ENCODE measurements around the gene MEGF6. TPM values are rescaled to one million over a fixed set of nuclear protein-coding genes. Genes with fewer than 3 reads are reported as not detected.

The MEGF6 gene
- total and polyA plus RNA-seq, 9 of the 15 experiments (the other 6 are each of a cell fraction or from before 2014, with no cell fraction given), result 0.03 to 1.7 (median 0.24) TPM; not detected in 3

DNA sequence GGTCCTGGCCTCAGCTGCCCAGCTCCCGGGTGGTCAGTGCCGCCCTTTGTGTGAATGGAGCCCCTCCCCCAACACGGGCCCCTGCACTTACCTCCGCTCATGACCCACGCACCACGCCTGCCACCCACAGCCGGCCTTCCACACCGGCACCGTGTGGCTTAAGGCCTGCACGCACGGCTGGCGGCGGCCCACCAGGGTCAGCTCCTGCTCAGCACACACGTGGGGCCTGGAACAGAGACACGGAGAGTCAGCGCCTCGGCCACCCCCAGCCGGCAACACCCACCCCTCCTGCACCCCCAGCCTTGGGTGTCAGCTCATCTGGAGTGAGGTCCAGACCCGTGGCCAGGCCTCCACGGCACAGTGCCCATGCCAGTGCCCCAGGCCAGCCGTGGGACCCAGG lies 8.9 kb downstream of the MEGF6 start (continued):
- TF ChIP-seq REST (IDR thresholded peaks at IDR 0.05; ENCODE audit: borderline replicate concordance) (no peak), REST (CRISPR knock-in tag; IDR thresholded peaks at IDR 0.05; ENCODE audit: low read depth) (no peak)

- WGBS (ENCODE audit: insufficient coverage, low coverage, missing lambda C conversion rate), result 15% methylated on average over 16 of the region's 16 CpGs
- Histone ChIP-seq H3K4me1 (replicated peaks in 1 of 2; ENCODE audit: control insufficient read depth in 2 of 2, insufficient read depth in 2 of 2, low read length in 2 of 2) (peaks cover 6 to 61% of the 10 kb centered on the region in 2 experiments; a peak in 3 of 5 replicates), H4K20me1 (replicated peaks; ENCODE audit: control insufficient read depth, insufficient read depth, low read length) (peaks cover 21% of the 10 kb centered on the region), H3K27ac (ENCODE audit: extremely low read depth, low read depth, low read length) (no peak overlapping the region), H3K4me2 (ENCODE audit: insufficient read depth, low read length) (no peak overlapping the region), H3K27me3 (ENCODE audit: control insufficient read depth in 2 of 2, insufficient read depth in 2 of 2, low read length in 2 of 2) (peaks cover 7 to 66% of the 10 kb centered on the region in 2 experiments; a peak in 3 of 5 replicates), H3K9me3 (replicated peaks; ENCODE audit: control insufficient read depth, insufficient read depth, low read depth, low read length) (no peaks in the 10 kb centered on the region), H3K79me2 (ENCODE audit: control insufficient read depth, insufficient read depth, low read length) (no peaks in the 10 kb centered on the region), H3K36me3 (ENCODE audit: control insufficient read depth, insufficient read depth, low read length) (no peaks in the 10 kb centered on the region), H3K9ac (ENCODE audit: insufficient read depth in 1 of 2, low read depth in 2 of 2, low read length in 2 of 2) (peak overlapping the region in 1 of 2 experiments; percentile 39; a peak in 1 of 4 replicates), H3K9me1 (ENCODE audit: control insufficient read depth, insufficient read depth, low read length) (no peaks in the 10 kb centered on the region), H3K4me3 (no peak overlapping the region), H2AFZ (ENCODE audit: low read depth, low read length) (no peak overlapping the region)
- intact Hi-C loops (cut with micrococcal nuclease), result no loop called here
- ATAC-seq, result no peak
- in situ Hi-C loops (cut with MboI), result no loop called here
- no peak for FAIRE-seq
- BruUV-seq (replicated peaks), result no TSS peak
- POLR2A ChIA-PET, result interaction anchor here (0.6 to 1.4 kb wide), 2 partner anchors 14 to 38 kb away, joined by 3 to 5 read pairs; no protein-coding TSS in a partner anchor
- TF ChIP-seq MTA2 (IDR thresholded peaks at IDR 0.05; ENCODE audit: low read depth), result no peak
- DNase-seq (ENCODE audit: extremely low read depth in 1 of 4, low spot score in 3 of 4), result no peak
- CTCF ChIA-PET (ENCODE audit: low intra/inter-chr PET ratio), result no interaction called here
These were observed 9.6 kb downstream of the MEGF6 start for GRCh38 chr1:3601743-3602142.

Data from K562 (cell line).